Large intestine (tissue), 3 donors: ENCODE results near the gene ABCA13. TPM values are rescaled to one million over a fixed set of nuclear protein-coding genes. Genes with fewer than 3 reads are reported as not detected.

Experiments used
- DNase-seq, 2 donors: peaks; one replicate each; pipeline versions ENCODE4 v3.0.0 to v3.0.0-alpha.2; 2013
- H3K27ac ChIP-seq: one replicate; pipeline ENCODE4 v1.5.1; 2013; ENCODE audit warnings: low read length
- H3K27me3 ChIP-seq: 2 replicates; pipeline ENCODE4 v1.6.1; 2013; ENCODE audit warnings: low read length; ENCODE audit not compliant: control insufficient read depth, insufficient read depth
- H3K36me3 ChIP-seq: 2 replicates; pipeline ENCODE4 v1.6.1; 2013; ENCODE audit warnings: low read length; ENCODE audit not compliant: control insufficient read depth, insufficient read depth
- H3K4me1 ChIP-seq: one replicate; pipeline ENCODE4 v1.6.1; 2013; ENCODE audit warnings: low read length; ENCODE audit not compliant: control insufficient read depth, insufficient read depth
- H3K4me3 ChIP-seq: one replicate; pipeline ENCODE4 v1.5.1; 2013; ENCODE audit warnings: low read length
- H3K9me3 ChIP-seq: one replicate; pipeline ENCODE4 v1.6.1; 2013; ENCODE audit warnings: mild to moderate bottlenecking, low read depth, low read length, moderate library complexity; ENCODE audit not compliant: control insufficient read depth
- whole genome bisulfite sequencing: methylation state at CpG from one replicate; pipeline ENCODE4 v1.1.5; 2013; ENCODE audit warnings: low lambda C conversion rate; ENCODE audit not compliant: insufficient coverage; 5-methylcytosine and 5-hydroxymethylcytosine counted together
- polyA plus RNA-seq: library from polyadenylated mRNA; unstranded; fragments of 120-200 nt; gene quantifications from one replicate; pipeline ENCODE4 v1.2.1, GENCODE V29; 2013

The ABCA13 gene
- polyA plus RNA-seq, 1 donor, result 0.28 TPM

DNA sequence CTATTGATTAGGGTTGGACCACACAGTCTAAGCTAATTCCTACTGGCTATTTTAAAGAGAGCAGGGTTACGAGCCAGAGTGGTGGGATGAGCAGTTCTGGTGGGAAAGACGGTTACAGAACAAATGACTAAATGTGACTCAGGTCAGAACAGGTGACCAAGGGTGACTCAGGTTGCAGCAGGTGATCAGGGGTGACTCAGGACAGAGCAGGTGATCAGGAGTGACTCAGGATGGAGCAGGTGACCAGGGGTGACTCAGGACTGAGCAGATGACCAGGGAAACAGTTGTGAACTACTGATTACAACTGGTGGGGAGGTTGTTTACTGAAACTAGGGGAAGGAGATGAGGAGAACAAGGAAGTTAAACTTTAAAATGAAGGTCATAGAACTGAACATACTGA is 366.3 kb downstream of the ABCA13 start:
- Histone ChIP-seq H3K4me1 (no peaks in the 10 kb centered on the region), H3K36me3 (no peaks in the 10 kb centered on the region), H3K4me3 (no peak overlapping the region), H3K27ac (no peak overlapping the region), H3K9me3 (peaks cover 4% of the 10 kb centered on the region), H3K27me3 (no peaks in the 10 kb centered on the region)
- no peak for DNase-seq
- WGBS, result 100% methylated on average over 1 of the region's 2 CpGs

DNA sequence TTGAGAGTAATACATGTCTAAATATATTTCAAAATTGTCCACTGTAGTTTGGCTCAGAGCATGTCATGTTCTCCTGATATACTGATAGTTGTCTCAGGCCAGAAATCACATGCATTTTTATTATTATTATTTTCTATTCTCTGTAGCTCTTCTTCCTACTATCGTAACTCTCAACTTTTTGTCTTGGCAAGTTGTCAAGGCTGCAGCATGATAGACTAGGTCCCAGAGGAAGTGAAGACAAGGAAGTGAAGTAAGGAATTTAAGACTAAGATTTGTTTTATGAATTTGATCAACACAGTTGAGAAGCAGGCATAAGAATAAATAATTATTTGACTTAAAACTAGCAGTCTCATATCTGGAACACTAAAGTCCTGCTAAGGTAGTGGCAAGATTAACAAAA is 369.5 kb downstream of the ABCA13 start:
- 86% methylated on average over 1 of the region's 1 CpG for WGBS
- peaks cover 4% of the 10 kb centered on the region for H3K9me3 ChIP-seq
- no peak for DNase-seq
- no peak overlapping the region for H3K4me3 ChIP-seq
- H3K36me3 ChIP-seq, result no peaks in the 10 kb centered on the region
- H3K27ac ChIP-seq, result no peak overlapping the region
- H3K27me3 ChIP-seq, result no peaks in the 10 kb centered on the region
- no peaks in the 10 kb centered on the region for H3K4me1 ChIP-seq

DNA sequence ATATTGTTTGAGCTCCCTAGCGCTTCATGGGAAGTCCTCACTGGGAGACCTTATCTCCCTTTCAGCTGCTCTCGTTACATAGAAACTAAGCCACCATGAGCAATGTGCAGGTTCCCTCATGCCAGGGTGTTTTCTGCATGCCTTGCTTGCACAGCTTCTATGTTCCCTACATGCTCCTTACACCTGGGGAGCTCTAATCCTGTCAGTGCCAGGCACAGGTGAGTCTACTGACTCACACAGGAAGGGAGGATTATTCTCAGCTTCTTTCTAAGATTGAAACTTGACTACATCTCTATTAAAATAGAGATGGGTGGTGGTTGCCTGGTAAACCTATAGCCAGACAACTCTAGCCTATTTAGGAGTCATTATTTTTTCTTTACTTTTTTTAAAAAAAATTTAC is 377.4 kb downstream of the ABCA13 start:
- Histone ChIP-seq H3K27ac (no peak overlapping the region), H3K4me1 (no peaks in the 10 kb centered on the region), H3K36me3 (no peaks in the 10 kb centered on the region), H3K4me3 (no peak overlapping the region), H3K27me3 (no peaks in the 10 kb centered on the region), H3K9me3 (no peaks in the 10 kb centered on the region)
- no peak for DNase-seq
- WGBS, result 80% methylated on average over 1 of the region's 2 CpGs

- no peak overlapping the region for H3K4me3 ChIP-seq
- no peak overlapping the region for H3K27ac ChIP-seq
- no peaks in the 10 kb centered on the region for H3K36me3 ChIP-seq
- H3K9me3 ChIP-seq, result no peaks in the 10 kb centered on the region
- no peak for DNase-seq
- H3K4me1 ChIP-seq, result no peaks in the 10 kb centered on the region
- no peaks in the 10 kb centered on the region for H3K27me3 ChIP-seq
Measured at GRCh38 chr7:48551652-48552051, 380.4 kb downstream of the ABCA13 start.

DNA sequence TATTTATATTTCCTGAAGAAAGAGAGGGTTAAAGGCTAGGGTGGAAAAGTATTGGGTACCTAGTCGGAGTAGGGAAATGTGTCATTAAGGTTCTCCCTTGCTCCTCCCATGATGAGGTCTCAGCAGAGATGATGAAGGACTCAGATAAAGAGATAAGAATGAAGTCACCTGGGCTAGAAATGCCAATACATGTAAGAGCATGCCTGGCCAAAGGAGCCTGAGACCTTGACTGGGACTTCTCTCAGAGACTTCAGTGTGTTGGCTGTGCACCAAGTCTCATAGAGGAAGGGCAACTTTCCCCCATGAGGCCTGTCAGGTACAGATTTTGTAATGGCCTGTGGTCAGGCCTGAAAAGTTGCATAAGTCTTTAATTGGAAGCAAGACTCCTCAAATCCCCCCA is 392.1 kb downstream of the ABCA13 start:
- Histone ChIP-seq H3K36me3 (no peaks in the 10 kb centered on the region), H3K4me1 (no peaks in the 10 kb centered on the region), H3K27me3 (no peaks in the 10 kb centered on the region), H3K4me3 (no peak overlapping the region), H3K9me3 (no peaks in the 10 kb centered on the region), H3K27ac (no peak overlapping the region)
- 100% methylated on average over 1 of the region's 1 CpG for WGBS
- DNase-seq, result no peak

DNA sequence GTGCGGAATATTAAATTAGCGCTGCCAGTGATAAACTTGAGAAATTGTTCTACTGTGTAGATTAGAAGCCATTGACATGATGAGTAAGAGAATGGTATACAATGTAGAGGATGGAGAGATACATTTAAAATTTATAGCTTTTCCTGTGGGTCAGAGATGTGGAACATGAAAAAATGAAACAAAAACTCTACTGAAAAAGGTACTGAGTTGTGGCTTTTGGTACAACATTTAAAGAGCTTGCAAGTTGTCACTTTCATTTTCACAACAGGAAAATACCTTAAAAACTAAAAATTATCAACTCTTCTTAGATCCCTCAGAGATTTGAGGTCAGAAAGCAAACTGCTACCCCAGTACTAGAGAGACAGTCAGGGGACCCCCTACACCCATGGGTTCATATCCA is 404.3 kb downstream of the ABCA13 start:
- DNase-seq, result no peak
- H3K27ac ChIP-seq, result no peak overlapping the region
- H3K4me1 ChIP-seq, result no peaks in the 10 kb centered on the region
- H3K4me3 ChIP-seq, result no peak overlapping the region
- H3K36me3 ChIP-seq, result no peaks in the 10 kb centered on the region
- no CpG with 5 or more reads among the region's 2 CpGs for WGBS
- H3K9me3 ChIP-seq, result no peaks in the 10 kb centered on the region
- H3K27me3 ChIP-seq, result no peaks in the 10 kb centered on the region

DNA sequence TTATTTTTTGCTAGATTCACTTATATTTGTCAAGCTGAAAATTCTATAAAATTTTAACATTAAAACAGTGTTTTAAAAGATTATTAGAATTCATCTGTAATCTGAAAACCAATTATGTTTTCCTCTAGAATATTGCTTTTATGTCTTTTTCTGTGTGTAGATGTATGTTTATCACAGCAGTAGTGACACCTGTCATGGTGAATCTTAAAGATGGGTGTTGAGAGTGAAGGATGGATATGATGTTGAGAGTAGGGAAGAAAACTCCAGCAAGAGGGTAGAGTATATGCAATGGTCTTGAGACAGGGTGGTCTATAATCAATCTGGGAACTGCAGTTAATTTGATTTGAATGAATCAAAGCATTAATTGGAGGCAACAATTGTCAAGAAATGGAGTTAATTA is 416.2 kb downstream of the ABCA13 start:
- Histone ChIP-seq H3K9me3 (no peaks in the 10 kb centered on the region), H3K4me3 (no peak overlapping the region), H3K36me3 (no peaks in the 10 kb centered on the region), H3K27ac (no peak overlapping the region), H3K27me3 (no peaks in the 10 kb centered on the region), H3K4me1 (no peaks in the 10 kb centered on the region)
- no peak for DNase-seq

GRCh38 chr7:48594349-48594748 is 423.1 kb downstream of the ABCA13 start:
- Histone ChIP-seq H3K9me3 (no peaks in the 10 kb centered on the region), H3K27me3 (no peaks in the 10 kb centered on the region), H3K36me3 (no peaks in the 10 kb centered on the region), H3K4me3 (no peak overlapping the region), H3K4me1 (no peaks in the 10 kb centered on the region), H3K27ac (no peak overlapping the region)
- DNase-seq, result no peak
- 60% methylated on average over 1 of the region's 2 CpGs for WGBS

DNA sequence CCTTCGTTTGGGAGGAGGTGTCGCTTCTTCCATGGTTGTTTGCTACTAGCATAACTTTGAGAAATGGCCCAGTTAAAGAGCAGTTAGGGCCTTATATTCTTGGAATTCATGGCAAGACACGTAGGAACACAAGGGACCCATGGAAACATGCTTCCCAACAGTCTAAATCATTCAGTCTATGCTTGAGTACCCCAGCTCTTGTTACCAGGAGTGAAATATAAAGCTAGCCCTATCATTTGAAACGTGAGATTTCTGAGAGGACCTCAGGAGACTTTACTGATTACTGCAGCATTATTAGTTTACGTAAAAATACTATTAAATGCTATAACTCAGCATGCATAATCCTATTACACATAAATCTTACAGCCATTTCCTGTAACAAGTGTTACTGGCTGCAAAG is 424.5 kb downstream of the ABCA13 start:
- Histone ChIP-seq H3K4me1 (no peaks in the 10 kb centered on the region), H3K9me3 (no peaks in the 10 kb centered on the region), H3K36me3 (no peaks in the 10 kb centered on the region), H3K4me3 (no peak overlapping the region), H3K27me3 (no peaks in the 10 kb centered on the region), H3K27ac (no peak overlapping the region)
- no peak for DNase-seq
- 100% methylated on average over 1 of the region's 5 CpGs for WGBS

DNA sequence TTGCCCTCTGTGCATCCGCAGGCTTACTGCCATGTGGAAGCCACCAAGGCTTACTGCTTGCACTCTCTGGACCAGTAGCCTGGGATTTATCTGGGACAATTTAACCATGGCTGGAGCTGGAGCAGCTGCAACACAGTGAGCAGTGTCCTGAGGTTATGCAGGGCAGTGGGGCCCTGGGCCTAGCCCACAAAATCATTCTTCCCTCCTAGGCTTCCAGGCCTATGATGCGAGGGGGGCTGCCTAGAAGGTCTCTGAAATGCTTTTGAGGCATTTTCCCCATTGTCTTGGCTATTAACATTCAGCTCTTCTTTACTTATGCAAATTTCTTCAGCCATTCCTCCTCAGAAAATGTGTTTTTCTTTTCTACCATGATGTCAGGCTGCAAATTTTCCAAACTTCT is 439.4 kb downstream of the ABCA13 start:
- no peak overlapping the region for H3K4me3 ChIP-seq
- H3K27ac ChIP-seq, result no peak overlapping the region
- WGBS, result 60% methylated on average over 1 of the region's 2 CpGs
- H3K36me3 ChIP-seq, result no peaks in the 10 kb centered on the region
- H3K9me3 ChIP-seq, result no peaks in the 10 kb centered on the region
- no peaks in the 10 kb centered on the region for H3K4me1 ChIP-seq
- no peaks in the 10 kb centered on the region for H3K27me3 ChIP-seq
- DNase-seq, result no peak

DNA sequence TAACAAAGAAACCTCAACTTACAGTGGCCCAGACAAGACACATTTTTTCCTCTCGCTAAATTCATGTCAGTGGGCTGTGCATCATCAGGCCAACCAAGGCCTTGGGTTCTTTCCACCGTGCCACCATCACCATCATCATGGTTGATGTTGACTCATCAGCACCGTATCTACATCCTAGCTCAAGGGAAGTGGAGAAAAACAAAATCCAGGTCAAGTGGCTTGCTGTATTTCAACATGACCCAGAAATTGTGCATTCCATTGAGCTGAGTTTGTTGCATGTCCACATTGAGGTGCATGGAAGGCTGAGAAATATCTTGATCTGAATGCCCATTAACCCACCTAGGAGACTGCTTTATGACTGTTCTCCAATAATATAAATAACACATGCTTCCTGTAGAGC is 440.7 kb downstream of the ABCA13 start:
- Histone ChIP-seq H3K27me3 (no peaks in the 10 kb centered on the region), H3K27ac (no peak overlapping the region), H3K4me3 (no peak overlapping the region), H3K9me3 (no peaks in the 10 kb centered on the region), H3K36me3 (no peaks in the 10 kb centered on the region), H3K4me1 (no peaks in the 10 kb centered on the region)
- DNase-seq, result no peak
- WGBS, result no CpG with 5 or more reads among the region's 3 CpGs
